Measurements from ENCODE around the gene PTPRU.

- TF ChIP-seq ZNF561 (tag by site-specific recombination; IDR thresholded peaks at IDR 0.05; ENCODE audit: borderline replicate concordance): no peak
- TF ChIP-seq CTCF (tag by site-specific recombination; IDR thresholded peaks at IDR 0.05): no peak
- TF ChIP-seq ZBTB26 (tag by site-specific recombination; optimal IDR thresholded peaks at IDR 0.05): no peak
- no peak for TF ChIP-seq BCL11A (tag by site-specific recombination; IDR thresholded peaks at IDR 0.05; ENCODE audit: low read depth)
- TF ChIP-seq, protein P1, sequence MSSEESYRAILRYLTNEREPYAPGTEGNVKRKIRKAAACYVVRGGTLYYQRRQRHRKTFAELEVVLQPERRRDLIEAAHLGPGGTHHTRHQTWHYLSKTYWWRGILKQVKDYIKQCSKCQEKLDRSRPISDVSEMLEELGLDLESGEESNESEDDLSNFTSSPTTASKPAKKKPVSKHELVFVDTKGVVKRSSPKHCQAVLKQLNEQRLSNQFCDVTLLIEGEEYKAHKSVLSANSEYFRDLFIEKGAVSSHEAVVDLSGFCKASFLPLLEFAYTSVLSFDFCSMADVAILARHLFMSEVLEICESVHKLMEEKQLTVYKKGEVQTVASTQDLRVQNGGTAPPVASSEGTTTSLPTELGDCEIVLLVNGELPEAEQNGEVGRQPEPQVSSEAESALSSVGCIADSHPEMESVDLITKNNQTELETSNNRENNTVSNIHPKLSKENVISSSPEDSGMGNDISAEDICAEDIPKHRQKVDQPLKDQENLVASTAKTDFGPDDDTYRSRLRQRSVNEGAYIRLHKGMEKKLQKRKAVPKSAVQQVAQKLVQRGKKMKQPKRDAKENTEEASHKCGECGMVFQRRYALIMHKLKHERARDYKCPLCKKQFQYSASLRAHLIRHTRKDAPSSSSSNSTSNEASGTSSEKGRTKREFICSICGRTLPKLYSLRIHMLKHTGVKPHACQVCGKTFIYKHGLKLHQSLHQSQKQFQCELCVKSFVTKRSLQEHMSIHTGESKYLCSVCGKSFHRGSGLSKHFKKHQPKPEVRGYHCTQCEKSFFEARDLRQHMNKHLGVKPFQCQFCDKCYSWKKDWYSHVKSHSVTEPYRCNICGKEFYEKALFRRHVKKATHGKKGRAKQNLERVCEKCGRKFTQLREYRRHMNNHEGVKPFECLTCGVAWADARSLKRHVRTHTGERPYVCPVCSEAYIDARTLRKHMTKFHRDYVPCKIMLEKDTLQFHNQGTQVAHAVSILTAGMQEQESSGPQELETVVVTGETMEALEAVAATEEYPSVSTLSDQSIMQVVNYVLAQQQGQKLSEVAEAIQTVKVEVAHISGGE (tag by site-specific recombination; conservative IDR thresholded peaks at IDR 0.05; ENCODE audit: low read depth): no peak
- no peak for TF ChIP-seq ZNF501 (tag by site-specific recombination; IDR thresholded peaks at IDR 0.05)
- TF ChIP-seq ZNF211 (tag by site-specific recombination; IDR thresholded peaks at IDR 0.05; ENCODE audit: low read depth): no peak
- TF ChIP-seq ZNF621 (tag by site-specific recombination; IDR thresholded peaks at IDR 0.05): no peak
- no peak for TF ChIP-seq INSM2 (tag by site-specific recombination; IDR thresholded peaks at IDR 0.05)
- no peak for TF ChIP-seq ZBTB48 (tag by site-specific recombination; IDR thresholded peaks at IDR 0.05)
- TF ChIP-seq, protein P2, sequence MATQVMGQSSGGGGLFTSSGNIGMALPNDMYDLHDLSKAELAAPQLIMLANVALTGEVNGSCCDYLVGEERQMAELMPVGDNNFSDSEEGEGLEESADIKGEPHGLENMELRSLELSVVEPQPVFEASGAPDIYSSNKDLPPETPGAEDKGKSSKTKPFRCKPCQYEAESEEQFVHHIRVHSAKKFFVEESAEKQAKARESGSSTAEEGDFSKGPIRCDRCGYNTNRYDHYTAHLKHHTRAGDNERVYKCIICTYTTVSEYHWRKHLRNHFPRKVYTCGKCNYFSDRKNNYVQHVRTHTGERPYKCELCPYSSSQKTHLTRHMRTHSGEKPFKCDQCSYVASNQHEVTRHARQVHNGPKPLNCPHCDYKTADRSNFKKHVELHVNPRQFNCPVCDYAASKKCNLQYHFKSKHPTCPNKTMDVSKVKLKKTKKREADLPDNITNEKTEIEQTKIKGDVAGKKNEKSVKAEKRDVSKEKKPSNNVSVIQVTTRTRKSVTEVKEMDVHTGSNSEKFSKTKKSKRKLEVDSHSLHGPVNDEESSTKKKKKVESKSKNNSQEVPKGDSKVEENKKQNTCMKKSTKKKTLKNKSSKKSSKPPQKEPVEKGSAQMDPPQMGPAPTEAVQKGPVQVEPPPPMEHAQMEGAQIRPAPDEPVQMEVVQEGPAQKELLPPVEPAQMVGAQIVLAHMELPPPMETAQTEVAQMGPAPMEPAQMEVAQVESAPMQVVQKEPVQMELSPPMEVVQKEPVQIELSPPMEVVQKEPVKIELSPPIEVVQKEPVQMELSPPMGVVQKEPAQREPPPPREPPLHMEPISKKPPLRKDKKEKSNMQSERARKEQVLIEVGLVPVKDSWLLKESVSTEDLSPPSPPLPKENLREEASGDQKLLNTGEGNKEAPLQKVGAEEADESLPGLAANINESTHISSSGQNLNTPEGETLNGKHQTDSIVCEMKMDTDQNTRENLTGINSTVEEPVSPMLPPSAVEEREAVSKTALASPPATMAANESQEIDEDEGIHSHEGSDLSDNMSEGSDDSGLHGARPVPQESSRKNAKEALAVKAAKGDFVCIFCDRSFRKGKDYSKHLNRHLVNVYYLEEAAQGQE (tag by site-specific recombination; IDR thresholded peaks at IDR 0.05): no peak
Measured at GRCh38 chr1:29330089-29330488, 93.8 kb downstream of the PTPRU start.
